Stimulated activated CD4-positive, alpha-beta T cell treated with anti-CD3 and anti-CD28 coated beads, Interleukin-2, amount 100 ng/mL, for 4 hours (primary cell): ENCODE results near the gene PIP5KL1.

ENCODE experiments used
- DNase-seq: peaks from one replicate; pipeline ENCODE4 v3.0.0-alpha.2; 2020; ENCODE audit warnings: low read depth

The PIP5KL1 gene

GRCh38 chr9:127915801-127916719, 14.5 kb downstream of the PIP5KL1 start:
- DNase-seq = no peak

GRCh38 chr9:127915325-127915752, 15.2 kb downstream of the PIP5KL1 start:
- no peak for DNase-seq

GRCh38 chr9:127913682-127914081, 16.9 kb downstream of the PIP5KL1 start:
- DNase-seq = no peak

GRCh38 chr9:127912882-127913281, 17.7 kb downstream of the PIP5KL1 start:
- DNase-seq = no peak

GRCh38 chr9:127912296-127912695, 18.3 kb downstream of the PIP5KL1 start:
- no peak for DNase-seq

- DNase-seq = no peak
Observed at GRCh38 chr9:127910613-127911205, 19.9 kb downstream of the PIP5KL1 start.

GRCh38 chr9:127909839-127910273, 20.7 kb downstream of the PIP5KL1 start:
- DNase-seq = no peak

GRCh38 chr9:127908660-127908926, 22.0 kb downstream of the PIP5KL1 start:
- DNase-seq = no peak

GRCh38 chr9:127907867-127908659, 22.5 kb downstream of the PIP5KL1 start:
- no peak for DNase-seq

GRCh38 chr9:127905788-127906191, 24.8 kb downstream of the PIP5KL1 start:
- DNase-seq = peak; percentile 41

GRCh38 chr9:127905004-127905728, 25.4 kb downstream of the PIP5KL1 start:
- DNase-seq = no peak

GRCh38 chr9:127904561-127905003, 26.0 kb downstream of the PIP5KL1 start:
- DNase-seq = no peak

- peak; percentile 42 for DNase-seq
Observed at GRCh38 chr9:127903557-127904475, 26.8 kb downstream of the PIP5KL1 start.

- peak; percentile 52 for DNase-seq
Observed at GRCh38 chr9:127899128-127899943, 31.2 kb downstream of the PIP5KL1 start, which contains the start of gene ST6GALNAC6. ST6GALNAC6 (minus strand) TSS chr9:127899603; CDS start chr9:127897981, 1,622 bp downstream.

- DNase-seq = no peak
Observed at GRCh38 chr9:127898433-127899127, 32.0 kb downstream of the PIP5KL1 start.

GRCh38 chr9:127897193-127897692, 33.3 kb downstream of the PIP5KL1 start:
- no peak for DNase-seq

- no peak for DNase-seq
Observed at GRCh38 chr9:127896395-127897192, 34.0 kb downstream of the PIP5KL1 start.

GRCh38 chr9:127895811-127896210, 34.8 kb downstream of the PIP5KL1 start:
- no peak for DNase-seq
